Superior temporal gyrus (tissue), 1 donor: ENCODE measurements around the gene GLB1L2.

Experiments used
- DNase-seq: peaks from one replicate; pipeline ENCODE4 v3.0.0-alpha.2; 2016; ENCODE audit errors: extremely low spot score

Gene GLB1L2

GRCh38 chr11:134406264-134407185, 74.7 kb downstream of the GLB1L2 start:
- DNase-seq: no peak

GRCh38 chr11:134407321-134407828, 75.6 kb downstream of the GLB1L2 start:
- peak; percentile 56 for DNase-seq

- no peak for DNase-seq
These were observed 76.1 kb downstream of the GLB1L2 start for GRCh38 chr11:134407923-134408322.

GRCh38 chr11:134409552-134410429, 78.0 kb downstream of the GLB1L2 start:
- peak; percentile 61 for DNase-seq

- DNase-seq: no peak
These were observed 79.0 kb downstream of the GLB1L2 start for GRCh38 chr11:134410766-134411165.

- DNase-seq: peak; percentile 91
These were observed 80.6 kb downstream of the GLB1L2 start, which contains the start of gene B3GAT1 for GRCh38 chr11:134412203-134413042. TSS of gene B3GAT1 (minus strand) at chr11:134412242. CDS start at chr11:134387659, 24,583 bp downstream.

- peak; percentile 58 for DNase-seq
These were observed 81.4 kb downstream of the GLB1L2 start for GRCh38 chr11:134413043-134413825.

- peak; percentile 60 for DNase-seq
These were observed 82.3 kb downstream of the GLB1L2 start for GRCh38 chr11:134413826-134414731.

- DNase-seq: peak; percentile 82
These were observed 83.3 kb downstream of the GLB1L2 start for GRCh38 chr11:134414766-134415765.

GRCh38 chr11:134416726-134417125, 84.9 kb downstream of the GLB1L2 start:
- DNase-seq: no peak

GRCh38 chr11:134417871-134418840, 86.4 kb downstream of the GLB1L2 start:
- no peak for DNase-seq

- DNase-seq: no peak
These were observed 91.3 kb downstream of the GLB1L2 start for GRCh38 chr11:134423106-134423505.

GRCh38 chr11:134425413-134425812, 93.6 kb downstream of the GLB1L2 start:
- DNase-seq: peak; percentile 58
